Nasal cavity respiratory epithelium epithelial cell of viscerocranial mucosa (primary cell): Measurements from ENCODE around the gene JPH4. TPM values are rescaled to one million over a fixed set of nuclear protein-coding genes. Genes with fewer than 3 reads are reported as not detected.

Source experiments
- total RNA-seq: library from RNA; depleted of rRNA; stranded (reverse); fragments of >200 nt; gene quantifications from 2 replicates; pipeline ENCODE4 v1.2.3, GENCODE V29; 2014

JPH4 gene
- not detected in 2 replicates for total RNA-seq

GRCh38 chr14:23578560-23579310, at the start of gene JPH4:
TSS of gene JPH4 (minus strand) at chr14:23578790. CDS start at chr14:23577453, 1,337 bp downstream.

GRCh38 chr14:23567186-23568020, 11.2 kb downstream of the JPH4 start, which contains the start of gene AP1G2:
TSS of gene AP1G2 (minus strand) at chr14:23567791. CDS start at chr14:23567314, 477 bp downstream.

GRCh38 chr14:23555882-23556699, 22.5 kb downstream of the JPH4 start, which contains the start of gene THTPA:
TSS of gene THTPA (plus strand) at chr14:23556271. CDS start at chr14:23556758, 487 bp downstream.

GRCh38 chr14:23551266-23552028, 27.1 kb downstream of the JPH4 start, which contains the start of gene ZFHX2:
TSS of gene ZFHX2 (minus strand) at chr14:23551765. CDS start at chr14:23535325, 16,440 bp downstream.

Other genes starting within 250 kb of the JPH4 start
- 1.0 and 4.9 TPM in 2 replicates for gene SLC22A17, start 225.9 kb downstream of the JPH4 start, total RNA-seq
- gene EFS, start 213.6 kb downstream of the JPH4 start, total RNA-seq: 6.2 and 14.2 TPM in 2 replicates
- not detected in 2 replicates for gene IL25, start 206.0 kb downstream of the JPH4 start, total RNA-seq
- gene CMTM5, start 201.7 kb downstream of the JPH4 start, total RNA-seq: not detected in 2 replicates
- not detected in 2 replicates for gene MYH6, start 170.5 kb downstream of the JPH4 start, total RNA-seq
- not detected in 2 replicates for gene MYH7, start 143.1 kb downstream of the JPH4 start, total RNA-seq
- 49.6 and 50.5 TPM in 2 replicates for gene NGDN, start 109.1 kb downstream of the JPH4 start, total RNA-seq
- gene ZFHX2, start 27.0 kb downstream of the JPH4 start, total RNA-seq: under 0.01 and 0.43 TPM in 2 replicates
- 7.5 and 8.1 TPM in 2 replicates for gene THTPA, start 22.5 kb downstream of the JPH4 start, total RNA-seq
- gene AP1G2, start 11.0 kb downstream of the JPH4 start, total RNA-seq: 28.7 and 54.4 TPM in 2 replicates
- gene DHRS2, start 57.6 kb upstream of the JPH4 start, total RNA-seq: under 0.01 and 0.07 TPM in 2 replicates